GM10266 (cell line): ENCODE data around the gene ANKRD45.
"Not testable (repeated sequence)": the region's sequence is repeated elsewhere in the genome, so short reads cannot be mapped to it uniquely, and the experiment has no call there.

Source experiments
- DNase-seq: peaks from one replicate; pipeline ENCODE4 v3.0.0; 2012; ENCODE audit errors: extremely low spot score
- CTCF ChIP-seq: IDR thresholded peaks from 2 replicates; pipeline ENCODE4 v1.5.1; 2012; ENCODE audit warnings: mild to moderate bottlenecking, low read depth; ENCODE audit not compliant: control insufficient read depth, insufficient read depth; ENCODE audit errors: missing control alignments

ANKRD45 gene

DNA sequence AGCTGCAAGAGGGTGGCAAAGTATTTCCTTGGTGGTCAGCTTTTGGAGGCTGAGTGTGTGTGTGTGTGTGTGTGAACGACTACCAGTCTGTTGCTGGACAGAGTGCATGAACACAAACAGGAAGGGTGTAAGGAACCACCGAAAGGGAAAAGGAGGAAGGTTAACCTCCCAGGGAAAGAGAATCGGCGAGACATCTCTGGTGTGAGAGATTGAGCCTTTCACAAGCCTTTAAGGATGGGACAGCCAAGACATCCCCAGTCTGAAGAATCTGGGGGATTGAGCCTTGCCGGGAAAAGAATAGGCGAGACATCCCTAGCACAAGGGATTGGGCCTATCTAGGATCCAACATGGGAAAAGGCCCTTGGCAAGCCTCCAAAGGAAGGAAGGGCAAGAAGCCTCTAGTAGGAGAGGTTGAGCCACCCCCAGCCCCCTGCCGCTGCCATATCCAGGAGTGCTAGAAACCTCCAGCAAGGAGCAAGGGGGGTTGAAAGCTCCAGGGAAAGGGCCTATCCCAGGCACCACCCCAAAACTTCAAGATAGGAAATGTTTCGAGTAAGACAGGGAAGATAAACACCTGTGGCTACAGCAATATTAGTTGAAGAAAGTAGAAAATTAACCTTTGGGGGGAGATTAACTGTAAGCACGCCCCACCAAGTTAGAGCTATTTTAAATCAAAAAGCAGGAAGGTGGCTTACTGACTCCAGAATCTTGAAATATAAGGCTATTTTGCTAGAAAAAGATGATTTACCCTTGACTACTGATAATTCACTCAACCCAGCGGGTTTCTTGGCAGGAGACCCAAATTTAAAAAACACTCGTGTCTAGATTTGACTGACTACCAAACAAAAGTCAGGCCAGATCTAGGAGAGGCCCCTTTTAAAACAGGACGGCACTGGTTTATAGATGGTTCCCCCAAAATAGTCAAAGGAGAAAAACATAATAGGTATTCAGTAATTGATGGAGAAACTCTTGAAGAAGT is 31.3 kb downstream of the ANKRD45 start:
- no peak for TF ChIP-seq CTCF
- DNase-seq, result no peak

GRCh38 chr1:173637236-173638042 is 32.2 kb downstream of the ANKRD45 start:
- DNase-seq, result not testable (repeated sequence)

GRCh38 chr1:173635116-173635515 is 34.5 kb downstream of the ANKRD45 start, which contains the start of gene TEX50:
Gene TEX50 (plus strand): TSS chr1:173635338. CDS start chr1:173635522, 184 bp downstream.
- TF ChIP-seq CTCF, result no peak
- DNase-seq, result no peak

- no peak for TF ChIP-seq CTCF
- no peak for DNase-seq
These were observed 40.8 kb downstream of the ANKRD45 start for GRCh38 chr1:173628888-173629287.

- TF ChIP-seq CTCF, result no peak
- no peak for DNase-seq
These were observed 42.4 kb downstream of the ANKRD45 start for GRCh38 chr1:173627269-173627668.

GRCh38 chr1:173616859-173617258 is 52.8 kb downstream of the ANKRD45 start:
- TF ChIP-seq CTCF, result no peak
- no peak for DNase-seq

DNA sequence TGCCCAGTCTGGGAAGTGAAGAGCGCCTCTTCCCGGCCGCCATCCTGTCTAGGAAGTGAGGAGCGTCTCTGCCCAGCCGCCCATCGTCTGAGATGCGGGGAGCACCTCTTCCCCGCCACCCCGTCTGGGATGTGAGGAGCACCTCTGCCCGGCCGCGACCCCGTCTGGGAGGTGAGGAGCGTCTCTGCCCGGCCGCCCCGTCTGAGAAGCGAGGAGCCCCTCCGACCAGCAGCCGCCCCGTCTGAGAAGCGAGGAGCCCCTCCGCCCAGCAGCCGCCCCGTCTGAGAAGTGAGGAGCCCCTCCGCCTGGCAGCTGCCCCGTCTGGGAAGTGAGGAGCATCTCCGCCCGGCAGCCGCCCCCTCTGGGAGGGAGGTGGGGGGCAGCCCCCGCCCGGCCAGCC is 56.6 kb downstream of the ANKRD45 start:
- DNase-seq, result not testable (repeated sequence)
